Loucy (cell line): ENCODE measurements around the gene CHI3L2.

Experiments
- H2AFZ ChIP-seq: fragments of 200-600 bp; sonication (generic); 2 replicates; pipeline ENCODE4 v1.6.0; 2016; ENCODE audit warnings: antibody characterized with exemption, mild to moderate bottlenecking, low read length, moderate library complexity
- H3F3A ChIP-seq: fragments of 200-600 bp; 2 replicates; pipeline ENCODE4 v1.6.0; 2016; ENCODE audit warnings: antibody characterized with exemption, low read depth, mild to moderate bottlenecking
- H3K27me3 ChIP-seq: fragments of 200-600 bp; sonication (generic); 2 replicates; pipeline ENCODE4 v1.6.1; 2014; ENCODE audit warnings: low read length, mild to moderate bottlenecking; ENCODE audit not compliant: insufficient read depth, poor library complexity, severe bottlenecking
- H3K36me3 ChIP-seq: fragments of 200-600 bp; sonication (generic); 2 replicates; pipeline ENCODE4 v1.6.1; 2016; ENCODE audit warnings: low read length; ENCODE audit not compliant: insufficient read depth
- H3K4me1 ChIP-seq: fragments of 200-600 bp; sonication (generic); 2 replicates; pipeline ENCODE4 v1.5.1; 2014; ENCODE audit warnings: low read length, mild to moderate bottlenecking; ENCODE audit not compliant: insufficient read depth, poor library complexity, severe bottlenecking
- H3K4me2 ChIP-seq: fragments of 200-600 bp; sonication (generic); 2 replicates; pipeline ENCODE4 v1.6.0; 2014; ENCODE audit warnings: antibody characterized with exemption, low read length, low read depth, mild to moderate bottlenecking; ENCODE audit not compliant: poor library complexity, severe bottlenecking
- H3K4me3 ChIP-seq: fragments of 200-600 bp; sonication (generic); 2 replicates; pipeline ENCODE4 v1.5.1; 2014; ENCODE audit warnings: low read length, mild to moderate bottlenecking, mixed read lengths; ENCODE audit not compliant: poor library complexity, severe bottlenecking
- H3K79me2 ChIP-seq: fragments of 200-600 bp; sonication (generic); 2 replicates; pipeline ENCODE4 v1.6.1; 2014; ENCODE audit warnings: low read length; ENCODE audit not compliant: insufficient read depth
- H3K9ac ChIP-seq: fragments of 200-600 bp; sonication (generic); 2 replicates; pipeline ENCODE4 v1.6.0; 2014; ENCODE audit warnings: mild to moderate bottlenecking, low read depth, low read length, moderate library complexity; ENCODE audit not compliant: poor library complexity, severe bottlenecking
- H3K9me2 ChIP-seq: fragments of 200-600 bp; sonication (generic); replicated peaks from 2 replicates; pipeline ENCODE4 v1.6.1; 2016; ENCODE audit warnings: low read depth, low read length, mixed read lengths
- H3K9me3 ChIP-seq: fragments of 200-600 bp; sonication (generic); 2 replicates; pipeline ENCODE4 v1.6.1; 2014; ENCODE audit warnings: mild to moderate bottlenecking, antibody characterized with exemption, low read length, low read depth; ENCODE audit not compliant: insufficient read depth
- H4K20me1 ChIP-seq: fragments of 200-600 bp; sonication (generic); 2 replicates; pipeline ENCODE4 v1.6.0; 2014; ENCODE audit warnings: antibody characterized with exemption, low read length, mild to moderate bottlenecking; ENCODE audit not compliant: insufficient read depth, poor library complexity, severe bottlenecking
- CTCF ChIP-seq: fragments of 200-600 bp; sonication (generic); conservative IDR thresholded peaks from 2 replicates; pipeline ENCODE4 v1.5.1; 2014; ENCODE audit warnings: mild to moderate bottlenecking, antibody characterized with exemption, low read length
- EZH2phosphoT487 ChIP-seq: fragments of 200-600 bp; IDR thresholded peaks from 2 replicates; pipeline ENCODE4 v1.6.1; 2018; ENCODE audit warnings: antibody characterized with exemption, mild to moderate bottlenecking, moderate library complexity, borderline replicate concordance

The CHI3L2 gene

GRCh38 chr1:111191496-111191895 is 36.0 kb upstream of the CHI3L2 start:
- no peak overlapping the region for H2AFZ ChIP-seq
- no peaks in the 10 kb centered on the region for H3F3A ChIP-seq
- H3K9me3 ChIP-seq: no peaks in the 10 kb centered on the region
- peaks cover 13% of the 10 kb centered on the region; the same call in 1 of the 2 replicates for H3K36me3 ChIP-seq
- H3K4me1 ChIP-seq: peaks cover 9% of the 10 kb centered on the region
- no peaks in the 10 kb centered on the region for H3K27me3 ChIP-seq
- no peak overlapping the region for H3K9ac ChIP-seq
- H4K20me1 ChIP-seq: no peaks in the 10 kb centered on the region
- H3K4me2 ChIP-seq: no peak overlapping the region
- no peaks in the 10 kb centered on the region for H3K79me2 ChIP-seq
- no peak overlapping the region for H3K4me3 ChIP-seq
- TF ChIP-seq CTCF (no peak), EZH2phosphoT487 (no peak)
- no peaks in the 10 kb centered on the region for H3K9me2 ChIP-seq

GRCh38 chr1:111192074-111192473 is 35.4 kb upstream of the CHI3L2 start:
- no peaks in the 10 kb centered on the region for H3K9me2 ChIP-seq
- no peak overlapping the region for H3K4me2 ChIP-seq
- H3K4me3 ChIP-seq: no peak overlapping the region
- H3K4me1 ChIP-seq: peaks cover 9% of the 10 kb centered on the region
- H3K27me3 ChIP-seq: no peaks in the 10 kb centered on the region
- H4K20me1 ChIP-seq: no peaks in the 10 kb centered on the region
- no peak overlapping the region for H3K9ac ChIP-seq
- no peak overlapping the region for H2AFZ ChIP-seq
- H3K79me2 ChIP-seq: no peaks in the 10 kb centered on the region
- H3K36me3 ChIP-seq: peaks cover 8% of the 10 kb centered on the region; the same call in 1 of the 2 replicates
- TF ChIP-seq EZH2phosphoT487 (no peak), CTCF (no peak)
- H3K9me3 ChIP-seq: no peaks in the 10 kb centered on the region
- no peaks in the 10 kb centered on the region for H3F3A ChIP-seq

- no peak for TF ChIP-seq EZH2phosphoT487
- no peak for TF ChIP-seq CTCF
- Histone ChIP-seq H3K9ac (no peak overlapping the region), H2AFZ (no peak overlapping the region), H3F3A (no peaks in the 10 kb centered on the region), H3K79me2 (no peaks in the 10 kb centered on the region), H3K36me3 (no peaks in the 10 kb centered on the region; the same call in 1 of the 2 replicates), H3K9me2 (no peaks in the 10 kb centered on the region), H3K9me3 (no peaks in the 10 kb centered on the region), H4K20me1 (no peaks in the 10 kb centered on the region), H3K4me1 (peaks cover 15% of the 10 kb centered on the region), H3K4me3 (no peak overlapping the region), H3K27me3 (no peaks in the 10 kb centered on the region), H3K4me2 (no peak overlapping the region)
Observed at GRCh38 chr1:111192658-111193519, 34.6 kb upstream of the CHI3L2 start.
